Neural crest cell (in vitro differentiated cells): ENCODE results near the gene EXOC6B. TPM values are rescaled to one million over a fixed set of nuclear protein-coding genes. Genes with fewer than 3 reads are reported as not detected.

Experiments used
- DNase-seq: peaks from one replicate; pipeline ENCODE4 v3.0.0; 2021; ENCODE audit warnings: low read depth, mixed read lengths, low spot score
- H3K27ac Mint-ChIP-seq: one replicate; pipeline ENCODE4 v1.8.0; 2021; ENCODE audit warnings: mild to moderate bottlenecking, mixed read lengths; ENCODE audit not compliant: unreplicated experiment
- H3K27me3 Mint-ChIP-seq: 2 replicates; pipeline ENCODE4 v1.8.0; 2021; ENCODE audit warnings: low read depth, mild to moderate bottlenecking, mixed read lengths
- H3K36me3 Mint-ChIP-seq: 2 replicates; pipeline ENCODE4 v1.8.0; 2021; ENCODE audit warnings: low read depth, mild to moderate bottlenecking, mixed read lengths
- H3K4me1 Mint-ChIP-seq: 2 replicates; pipeline ENCODE4 v1.8.0; 2021; ENCODE audit warnings: mixed read lengths
- H3K4me3 Mint-ChIP-seq: one replicate; pipeline ENCODE4 v1.8.0; 2021; ENCODE audit warnings: mild to moderate bottlenecking, mixed read lengths
- H3K9me3 Mint-ChIP-seq: 2 replicates; pipeline ENCODE4 v1.8.0; 2021; ENCODE audit warnings: mixed read lengths
- total RNA-seq: library from RNA; stranded (reverse); gene quantifications from 2 replicates; pipeline ENCODE4 v1.2.1, GENCODE V29; 2021
- TF ChIP-seq, protein P1 (sequence below): fragments of 200-600 bp; sonication (generic); conservative IDR thresholded peaks from 2 replicates; pipeline ENCODE4 v1.5.0; 2021; ENCODE audit warnings: antibody characterized with exemption, mild to moderate bottlenecking

EXOC6B gene
- total RNA-seq, 1 donor from 2014 or later: 28.2 TPM

DNA sequence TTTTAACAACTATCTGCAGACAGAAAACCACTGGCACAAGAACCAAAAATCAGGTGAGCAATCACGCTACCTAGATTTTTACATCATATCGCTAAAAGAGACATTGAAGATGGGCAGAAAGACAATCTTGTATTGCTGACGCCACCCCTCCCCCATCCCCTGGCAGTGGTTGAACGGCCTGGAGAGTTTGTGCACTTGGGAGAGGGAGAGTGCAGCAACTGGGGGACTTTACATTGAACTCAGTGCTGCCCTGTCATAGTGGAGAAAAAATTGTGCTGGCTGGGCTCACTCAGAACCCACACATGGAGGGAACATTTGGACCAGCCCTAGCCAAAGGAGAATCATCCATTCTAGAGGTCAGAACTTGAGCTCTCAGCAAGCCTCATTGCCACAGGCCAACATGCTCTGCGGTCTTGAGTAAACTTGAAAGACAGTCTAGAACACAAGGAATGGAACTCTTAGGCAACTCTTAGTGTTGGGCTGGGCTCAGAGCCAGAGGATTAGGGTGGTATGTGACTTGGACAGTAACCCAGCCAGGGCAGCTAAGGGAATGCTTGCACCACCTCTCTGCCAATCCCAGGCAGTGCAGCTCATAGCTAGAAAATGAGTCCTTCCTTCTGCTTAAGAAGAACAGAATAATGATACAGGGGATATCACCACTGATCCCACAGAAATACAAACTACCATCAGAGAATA lies 458.2 kb downstream of the EXOC6B start:
- Mint-ChIP-seq H3K27me3 (no peaks in the 10 kb centered on the region), H3K4me3 (no peak overlapping the region), H3K4me1 (no peaks in the 10 kb centered on the region), H3K27ac (no peak overlapping the region), H3K9me3 (peaks cover 11% of the 10 kb centered on the region), H3K36me3 (peaks cover 23% of the 10 kb centered on the region)
- TF ChIP-seq, protein P1, sequence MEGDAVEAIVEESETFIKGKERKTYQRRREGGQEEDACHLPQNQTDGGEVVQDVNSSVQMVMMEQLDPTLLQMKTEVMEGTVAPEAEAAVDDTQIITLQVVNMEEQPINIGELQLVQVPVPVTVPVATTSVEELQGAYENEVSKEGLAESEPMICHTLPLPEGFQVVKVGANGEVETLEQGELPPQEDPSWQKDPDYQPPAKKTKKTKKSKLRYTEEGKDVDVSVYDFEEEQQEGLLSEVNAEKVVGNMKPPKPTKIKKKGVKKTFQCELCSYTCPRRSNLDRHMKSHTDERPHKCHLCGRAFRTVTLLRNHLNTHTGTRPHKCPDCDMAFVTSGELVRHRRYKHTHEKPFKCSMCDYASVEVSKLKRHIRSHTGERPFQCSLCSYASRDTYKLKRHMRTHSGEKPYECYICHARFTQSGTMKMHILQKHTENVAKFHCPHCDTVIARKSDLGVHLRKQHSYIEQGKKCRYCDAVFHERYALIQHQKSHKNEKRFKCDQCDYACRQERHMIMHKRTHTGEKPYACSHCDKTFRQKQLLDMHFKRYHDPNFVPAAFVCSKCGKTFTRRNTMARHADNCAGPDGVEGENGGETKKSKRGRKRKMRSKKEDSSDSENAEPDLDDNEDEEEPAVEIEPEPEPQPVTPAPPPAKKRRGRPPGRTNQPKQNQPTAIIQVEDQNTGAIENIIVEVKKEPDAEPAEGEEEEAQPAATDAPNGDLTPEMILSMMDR: no peak
- no peak for DNase-seq

DNA sequence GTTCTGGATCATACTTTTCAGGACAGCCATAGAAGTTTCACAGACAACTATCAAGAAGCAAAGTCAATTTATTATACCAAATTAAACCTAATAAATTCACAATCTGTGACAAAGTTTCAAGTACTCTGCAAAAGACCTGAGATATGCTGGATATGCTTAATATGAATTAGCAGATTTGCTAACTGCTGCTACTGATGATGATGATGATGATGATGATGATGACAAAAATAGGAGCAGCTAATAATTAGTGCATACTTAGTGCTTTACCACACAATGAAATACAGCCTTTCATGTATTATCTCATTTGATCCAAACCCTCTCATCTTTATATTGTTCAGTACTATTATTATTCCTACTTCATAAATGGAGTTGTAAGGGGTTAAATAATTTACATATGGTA lies 462.4 kb downstream of the EXOC6B start:
- DNase-seq: no peak
- H3K27me3 Mint-ChIP-seq: no peaks in the 10 kb centered on the region
- no peaks in the 10 kb centered on the region for H3K4me1 Mint-ChIP-seq
- H3K27ac Mint-ChIP-seq: no peak overlapping the region
- no peaks in the 10 kb centered on the region for H3K9me3 Mint-ChIP-seq
- H3K4me3 Mint-ChIP-seq: no peak overlapping the region
- TF ChIP-seq, protein P1: no peak
- peaks cover 13% of the 10 kb centered on the region for H3K36me3 Mint-ChIP-seq

DNA sequence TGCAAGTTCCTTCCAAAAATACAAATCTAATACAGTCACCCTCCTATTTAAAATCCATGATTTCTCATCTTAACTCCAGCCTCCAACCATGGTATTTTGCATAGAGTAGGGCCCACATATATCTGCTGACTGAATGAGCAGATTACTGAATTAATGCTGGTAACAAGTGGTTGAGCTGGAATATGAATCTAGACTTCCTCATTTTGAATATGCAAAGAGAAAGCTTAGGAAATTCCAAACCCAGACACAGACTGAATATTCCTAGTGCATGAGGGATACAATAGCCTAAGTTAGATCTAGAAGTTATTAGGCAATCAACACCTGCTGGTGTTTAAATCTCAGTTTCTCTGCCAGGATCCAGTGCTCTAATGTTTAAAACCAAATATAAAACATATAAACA lies 463.1 kb downstream of the EXOC6B start:
- TF ChIP-seq, protein P1: no peak
- no peaks in the 10 kb centered on the region for H3K4me1 Mint-ChIP-seq
- H3K9me3 Mint-ChIP-seq: no peaks in the 10 kb centered on the region
- H3K27me3 Mint-ChIP-seq: no peaks in the 10 kb centered on the region
- peaks cover 10% of the 10 kb centered on the region for H3K36me3 Mint-ChIP-seq
- no peak overlapping the region for H3K27ac Mint-ChIP-seq
- no peak overlapping the region for H3K4me3 Mint-ChIP-seq
- no peak for DNase-seq

DNA sequence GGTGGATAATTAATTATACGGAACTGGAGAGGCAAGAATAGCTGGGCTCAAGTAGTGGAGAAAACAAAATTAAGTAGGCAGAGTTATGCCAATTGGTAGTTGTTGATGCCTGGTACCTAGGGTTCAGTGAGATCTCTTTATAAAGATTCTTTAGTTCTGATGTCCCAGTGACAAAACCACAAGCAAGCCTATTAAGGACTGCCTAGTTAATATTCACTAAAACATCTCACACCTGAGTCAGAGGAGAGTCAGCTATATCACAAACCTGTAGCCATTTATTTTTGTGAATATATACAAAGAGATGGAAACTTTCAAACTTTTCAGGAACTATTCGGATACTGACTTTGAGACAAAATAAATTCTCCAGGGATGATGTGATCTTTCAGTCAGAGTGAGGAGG lies 464.3 kb downstream of the EXOC6B start:
- Mint-ChIP-seq H3K9me3 (no peaks in the 10 kb centered on the region), H3K4me1 (no peaks in the 10 kb centered on the region), H3K4me3 (no peak overlapping the region), H3K27me3 (no peaks in the 10 kb centered on the region), H3K27ac (no peak overlapping the region), H3K36me3 (peaks cover 5% of the 10 kb centered on the region)
- DNase-seq: no peak
- TF ChIP-seq, protein P1: no peak

DNA sequence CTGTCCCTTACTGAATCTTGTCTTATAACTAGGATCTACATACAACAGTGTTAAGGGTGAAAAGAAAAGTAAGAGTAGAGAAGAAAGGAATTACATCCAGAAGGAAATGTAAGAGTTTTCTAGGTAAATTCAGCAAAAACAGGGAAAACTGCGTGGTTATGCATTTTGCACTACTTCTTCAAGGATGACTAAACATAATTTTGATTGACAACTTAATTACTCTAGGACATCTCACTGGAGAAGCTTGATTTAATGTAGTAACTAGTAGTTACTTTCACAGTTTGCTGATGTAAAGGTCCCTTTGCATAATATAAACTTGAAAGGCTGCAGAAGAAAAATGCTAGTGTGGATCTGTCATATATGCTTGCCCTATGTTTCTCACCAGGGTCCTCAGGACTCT lies 464.8 kb downstream of the EXOC6B start:
- TF ChIP-seq, protein P1: no peak
- H3K4me1 Mint-ChIP-seq: no peaks in the 10 kb centered on the region
- H3K36me3 Mint-ChIP-seq: peaks cover 5% of the 10 kb centered on the region
- no peak overlapping the region for H3K4me3 Mint-ChIP-seq
- no peak for DNase-seq
- no peak overlapping the region for H3K27ac Mint-ChIP-seq
- no peaks in the 10 kb centered on the region for H3K27me3 Mint-ChIP-seq
- H3K9me3 Mint-ChIP-seq: no peaks in the 10 kb centered on the region
